Stomach smooth muscle (tissue), 2 donors: Measurements from ENCODE around the gene FILIP1.
"Not testable (repeated sequence)": the region's sequence is repeated elsewhere in the genome, so short reads cannot be mapped to it uniquely, and the experiment has no call there.

ENCODE experiments used
- H3K27ac ChIP-seq: one replicate; pipeline ENCODE4 v1.7.0; 2013; ENCODE audit warnings: mild to moderate bottlenecking, low read length, inconsistent platforms
- H3K27me3 ChIP-seq, 2 donors: one replicate each; pipeline ENCODE4 v1.7.0; 2013; ENCODE audit warnings: low read length in 2 of 2; ENCODE audit not compliant: insufficient read depth in 2 of 2, control insufficient read depth in 1 of 2
- H3K36me3 ChIP-seq, 2 donors: one replicate each; pipeline ENCODE4 v1.7.0; 2013; ENCODE audit warnings: low read length in 2 of 2; ENCODE audit not compliant: control insufficient read depth in 2 of 2, insufficient read depth in 2 of 2
- H3K4me1 ChIP-seq: one replicate; pipeline ENCODE4 v1.7.0; 2013; ENCODE audit warnings: low read length; ENCODE audit not compliant: control insufficient read depth, insufficient read depth
- H3K4me3 ChIP-seq, 2 donors: one replicate each; pipeline ENCODE4 v1.7.0; 2013; ENCODE audit warnings: low read length in 2 of 2
- H3K9ac ChIP-seq, 2 donors: one replicate each; pipeline ENCODE4 v1.7.0; 2013; ENCODE audit warnings: low read length in 2 of 2, mild to moderate bottlenecking in 1 of 2
- H3K9me3 ChIP-seq, 2 donors: one replicate each; pipeline ENCODE4 v1.7.0; 2013; ENCODE audit warnings: low read length in 2 of 2; ENCODE audit not compliant: control insufficient read depth in 2 of 2
- donor health status: healthy.
- donor health status: Pancreatic carcinoma.

Gene FILIP1

GRCh38 chr6:75437421-75437891 is 56.1 kb downstream of the FILIP1 start:
- Histone ChIP-seq H3K9ac (peak overlapping the region; percentile 3 to 21), H3K27me3 (no peaks in the 10 kb centered on the region), H3K27ac (peak overlapping the region; percentile 50), H3K4me3 (peak overlapping the region in 1 of 2 donors; percentile 9), H3K9me3 (no peaks in the 10 kb centered on the region), H3K4me1 (peaks cover 12% of the 10 kb centered on the region), H3K36me3 (no peaks in the 10 kb centered on the region)

- H3K36me3 ChIP-seq = no peaks in the 10 kb centered on the region
- H3K9me3 ChIP-seq = no peaks in the 10 kb centered on the region
- H3K27me3 ChIP-seq = no peaks in the 10 kb centered on the region
- H3K4me1 ChIP-seq = peaks cover 12% of the 10 kb centered on the region
- peak overlapping the region in 1 of 2 donors; percentile 21 for H3K9ac ChIP-seq
- H3K4me3 ChIP-seq = peak overlapping the region in 1 of 2 donors; percentile 45
- peak overlapping the region; percentile 50 for H3K27ac ChIP-seq
These were observed 56.7 kb downstream of the FILIP1 start for GRCh38 chr6:75436869-75437268.

- H3K4me1 ChIP-seq = peaks cover 33% of the 10 kb centered on the region
- H3K36me3 ChIP-seq, H3K27ac ChIP-seq, H3K9ac ChIP-seq, H3K9me3 ChIP-seq, H3K27me3 ChIP-seq, H3K4me3 ChIP-seq: not testable (repeated sequence)
These were observed 60.8 kb downstream of the FILIP1 start for GRCh38 chr6:75432809-75433208.

GRCh38 chr6:75431379-75431778 is 62.2 kb downstream of the FILIP1 start:
- no peaks in the 10 kb centered on the region for H3K36me3 ChIP-seq
- H3K27me3 ChIP-seq = no peaks in the 10 kb centered on the region
- H3K27ac ChIP-seq = peak overlapping the region; percentile 56
- peaks cover 28% of the 10 kb centered on the region for H3K4me1 ChIP-seq
- no peak overlapping the region for H3K9ac ChIP-seq
- no peaks in the 10 kb centered on the region for H3K9me3 ChIP-seq
- H3K4me3 ChIP-seq = peak overlapping the region in 1 of 2 donors; percentile 24

GRCh38 chr6:75430631-75431325 is 62.8 kb downstream of the FILIP1 start:
- Histone ChIP-seq H3K9me3 (no peaks in the 10 kb centered on the region), H3K36me3 (no peaks in the 10 kb centered on the region), H3K4me1 (peaks cover 25% of the 10 kb centered on the region), H3K9ac (no peak overlapping the region), H3K4me3 (no peak overlapping the region), H3K27me3 (no peaks in the 10 kb centered on the region), H3K27ac (peak overlapping the region; percentile 56)

- H3K27ac ChIP-seq = no peak overlapping the region
- no peak overlapping the region for H3K9ac ChIP-seq
- peak overlapping the region; percentile 13 to 35 for H3K4me3 ChIP-seq
- no peaks in the 10 kb centered on the region for H3K27me3 ChIP-seq
- H3K9me3 ChIP-seq = no peaks in the 10 kb centered on the region
- H3K4me1 ChIP-seq = peaks cover 25% of the 10 kb centered on the region
- no peaks in the 10 kb centered on the region for H3K36me3 ChIP-seq
These were observed 64.4 kb downstream of the FILIP1 start for GRCh38 chr6:75429061-75429703.

GRCh38 chr6:75428204-75428603 is 65.4 kb downstream of the FILIP1 start:
- Histone ChIP-seq H3K4me1 (peaks cover 25% of the 10 kb centered on the region), H3K4me3 (no peak overlapping the region)

GRCh38 chr6:75427329-75427728 is 66.3 kb downstream of the FILIP1 start:
- no peak overlapping the region for H3K9ac ChIP-seq
- no peaks in the 10 kb centered on the region for H3K36me3 ChIP-seq
- no peak overlapping the region for H3K27ac ChIP-seq
- H3K4me1 ChIP-seq = peaks cover 25% of the 10 kb centered on the region
- H3K27me3 ChIP-seq = no peaks in the 10 kb centered on the region
- H3K4me3 ChIP-seq = no peak overlapping the region
- no peaks in the 10 kb centered on the region for H3K9me3 ChIP-seq

More at GRCh38 chr6:75428204-75428603, 65.4 kb downstream of the FILIP1 start:
- H3K36me3 ChIP-seq = no peaks in the 10 kb centered on the region
- H3K9ac ChIP-seq = no peak overlapping the region
- no peak overlapping the region for H3K27ac ChIP-seq
- no peaks in the 10 kb centered on the region for H3K9me3 ChIP-seq
- no peaks in the 10 kb centered on the region for H3K27me3 ChIP-seq

- Histone ChIP-seq H3K27ac (no peak overlapping the region), H3K4me3 (peak overlapping the region in 1 of 2 donors; percentile 2), H3K27me3 (no peaks in the 10 kb centered on the region), H3K9me3 (no peaks in the 10 kb centered on the region), H3K9ac (no peak overlapping the region), H3K36me3 (no peaks in the 10 kb centered on the region), H3K4me1 (peaks cover 13% of the 10 kb centered on the region)
These were observed 68.7 kb downstream of the FILIP1 start for GRCh38 chr6:75424618-75425548.

GRCh38 chr6:75423386-75423785 is 70.2 kb downstream of the FILIP1 start:
- Histone ChIP-seq H3K9me3 (no peaks in the 10 kb centered on the region), H3K9ac (no peak overlapping the region), H3K4me1 (no peaks in the 10 kb centered on the region), H3K27me3 (no peaks in the 10 kb centered on the region), H3K36me3 (no peaks in the 10 kb centered on the region), H3K4me3 (no peak overlapping the region), H3K27ac (no peak overlapping the region)
